SKM-1 treated with dmso at 0.1 percent for 144 hours (cell line): ENCODE measurements around the gene ITPR2.
A peak's percentile ranks its signal among the peaks of the same experiment; 100 is the strongest.

Experiments used
- DNase-seq: peaks from one replicate; lab custom pipeline; 2025; ENCODE audit not compliant: unreplicated experiment; lab: John Stamatoyannopoulos, UW

The ITPR2 gene

DNA sequence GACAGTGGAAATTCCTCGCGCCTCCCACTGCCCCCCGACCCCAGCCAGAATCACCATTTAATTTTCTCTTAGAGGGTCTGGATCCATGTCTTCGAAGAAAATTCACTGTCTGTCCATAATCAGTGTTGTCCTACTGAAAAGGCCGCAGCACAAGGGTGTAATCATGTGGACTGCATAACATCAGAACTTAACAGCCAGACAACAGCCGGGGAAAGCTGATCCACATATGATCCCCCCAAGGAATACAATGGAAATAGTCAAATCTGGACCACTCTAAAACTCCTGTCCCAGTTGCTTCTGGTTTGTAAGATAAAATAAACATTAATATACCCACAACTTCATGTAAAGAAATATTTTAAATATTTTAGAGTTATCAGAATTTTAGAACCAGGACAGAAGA lies 460.1 kb downstream of the ITPR2 start:
- DNase-seq, result no peak

DNA sequence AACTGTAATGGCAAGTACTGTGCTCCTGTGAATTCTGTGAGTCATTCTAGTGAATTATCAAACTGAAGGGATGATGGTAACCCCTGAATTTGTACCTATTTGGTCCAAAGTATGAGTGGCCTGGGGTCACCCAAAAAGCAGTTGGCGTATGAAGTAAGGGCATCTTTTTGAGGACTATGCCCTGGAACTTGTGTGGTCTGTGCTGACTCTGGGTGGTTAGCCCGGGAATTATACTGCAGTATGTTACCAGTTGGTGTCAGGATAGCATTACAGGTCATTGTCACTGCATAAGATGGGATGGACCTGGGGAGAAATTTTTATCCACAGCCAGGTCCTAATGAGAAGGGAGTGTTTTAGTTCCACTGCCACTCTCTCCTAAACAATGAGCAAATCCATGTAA lies 462.9 kb downstream of the ITPR2 start:
- no peak for DNase-seq

DNA sequence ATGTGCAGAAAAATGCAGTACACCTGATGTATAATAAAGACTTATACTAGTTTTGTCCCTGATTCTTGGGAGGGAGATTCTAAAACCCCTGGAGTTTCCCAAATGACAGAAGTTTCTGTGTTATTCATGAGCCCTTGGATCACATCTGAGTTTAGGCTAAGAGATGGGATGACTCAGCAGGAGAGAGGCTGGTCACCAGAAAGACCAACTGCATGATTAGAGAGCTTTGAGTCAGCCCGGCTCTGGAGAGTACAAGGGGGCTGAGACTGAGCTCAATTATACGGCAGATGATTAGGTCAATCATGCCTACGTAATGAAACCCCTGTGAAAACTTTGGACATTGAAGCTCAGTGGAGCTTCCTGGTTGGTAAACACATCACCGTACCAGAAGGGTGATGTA lies 463.4 kb downstream of the ITPR2 start:
- DNase-seq, result no peak

- DNase-seq, result no peak
These were observed 464.8 kb downstream of the ITPR2 start for GRCh38 chr12:26367991-26368730.

DNA sequence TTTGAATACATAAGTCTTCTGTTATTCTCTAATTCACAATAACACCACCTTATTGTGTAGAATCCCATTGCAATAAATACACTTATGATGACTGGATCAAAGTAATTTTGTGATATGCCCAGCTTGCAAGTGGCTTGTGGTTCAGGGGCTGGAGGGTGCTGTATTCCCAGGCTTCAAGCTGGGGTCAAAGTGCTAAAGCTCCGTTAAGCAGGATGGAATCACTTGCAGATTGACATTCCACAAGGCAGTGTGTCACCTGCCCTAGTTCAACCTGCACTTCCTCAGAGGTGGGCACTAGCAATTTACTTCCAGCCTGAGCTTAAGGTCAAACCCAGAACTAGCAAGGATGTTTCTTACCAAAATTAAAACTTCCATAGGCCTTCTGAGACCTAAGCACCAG lies 471.0 kb downstream of the ITPR2 start:
- no peak for DNase-seq

DNA sequence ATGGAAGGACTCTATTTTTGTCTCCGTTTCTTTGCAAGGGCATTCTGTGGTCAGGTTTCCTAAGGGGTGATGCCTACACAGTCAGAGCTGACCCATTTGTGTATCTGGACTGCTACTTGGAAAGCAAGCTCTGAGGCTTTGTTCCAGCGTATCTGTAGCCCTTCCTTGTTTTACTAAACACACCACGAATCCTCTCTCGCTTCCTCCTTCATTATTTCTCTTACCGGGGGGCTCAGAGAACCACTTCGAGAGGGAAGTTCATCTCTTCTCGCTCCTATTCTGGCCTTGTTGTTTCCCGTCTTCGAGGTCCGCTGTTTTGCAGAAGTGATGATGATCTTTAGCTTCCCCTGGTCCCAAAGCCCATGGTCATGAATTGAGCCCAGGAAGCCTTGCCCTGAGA lies 472.9 kb downstream of the ITPR2 start:
- DNase-seq, result peak; percentile 29

DNA sequence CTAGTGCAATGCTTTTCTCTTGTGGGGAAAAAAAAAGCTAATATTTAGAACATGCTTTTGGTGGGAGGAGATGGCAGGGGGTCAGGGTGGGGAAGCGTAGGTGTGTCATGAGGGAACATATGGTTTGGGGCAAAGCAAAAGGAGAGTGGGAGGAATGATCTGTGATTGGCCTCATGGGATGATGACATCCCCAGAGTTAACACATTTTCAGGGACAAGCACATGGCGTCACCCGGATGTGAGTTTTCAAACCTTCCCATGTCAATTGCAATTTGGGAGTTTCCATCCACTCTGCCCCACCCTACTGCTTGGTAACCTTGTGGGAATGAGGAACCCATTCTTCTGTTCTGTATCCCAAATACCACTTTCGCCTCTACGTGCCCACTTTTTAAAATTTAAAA lies 473.4 kb downstream of the ITPR2 start:
- no peak for DNase-seq

- no peak for DNase-seq
These were observed 474.3 kb downstream of the ITPR2 start for GRCh38 chr12:26358651-26359050.

DNA sequence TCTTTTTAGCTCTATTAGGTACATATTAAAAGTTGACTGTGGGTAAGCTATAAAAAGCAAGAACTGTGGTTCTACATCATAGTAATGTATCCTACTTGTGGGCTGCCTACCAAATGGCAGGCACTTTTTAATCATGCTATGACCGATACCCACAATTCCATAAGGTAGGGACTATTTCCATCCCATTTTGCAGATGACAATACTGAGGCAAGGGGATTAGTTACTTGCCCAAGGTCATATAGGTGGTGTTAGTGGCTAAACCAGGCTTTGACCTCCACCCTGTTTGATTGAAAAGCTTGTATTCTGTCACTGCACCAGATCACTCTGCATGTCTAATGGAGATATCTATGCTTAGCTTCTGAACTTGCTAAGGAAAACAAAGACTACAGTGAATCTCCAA lies 485.7 kb downstream of the ITPR2 start:
- DNase-seq, result no peak

- DNase-seq, result no peak
These were observed 486.3 kb downstream of the ITPR2 start for GRCh38 chr12:26346736-26347135.

- no peak for DNase-seq
These were observed 487.5 kb downstream of the ITPR2 start for GRCh38 chr12:26345471-26346003.

DNA sequence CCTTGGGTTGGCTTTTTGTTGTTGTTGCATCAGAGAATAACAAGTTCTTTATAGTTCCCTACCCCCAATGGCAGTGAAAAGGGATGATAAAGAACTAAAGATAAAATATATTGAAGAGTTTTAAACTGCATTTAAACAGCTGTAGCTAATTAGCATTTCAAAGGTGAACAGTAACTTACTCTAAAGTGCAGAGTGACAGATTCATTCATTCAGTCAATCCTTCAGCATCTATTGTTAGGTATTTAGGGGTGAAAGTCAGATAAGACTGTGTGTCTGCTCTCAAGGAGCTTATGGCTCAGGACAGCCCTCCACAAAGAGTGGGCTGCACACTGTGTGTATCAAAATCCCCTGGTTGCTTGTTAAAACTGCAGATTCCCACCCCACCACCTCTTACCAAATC lies 491.5 kb downstream of the ITPR2 start:
- DNase-seq, result no peak

DNA sequence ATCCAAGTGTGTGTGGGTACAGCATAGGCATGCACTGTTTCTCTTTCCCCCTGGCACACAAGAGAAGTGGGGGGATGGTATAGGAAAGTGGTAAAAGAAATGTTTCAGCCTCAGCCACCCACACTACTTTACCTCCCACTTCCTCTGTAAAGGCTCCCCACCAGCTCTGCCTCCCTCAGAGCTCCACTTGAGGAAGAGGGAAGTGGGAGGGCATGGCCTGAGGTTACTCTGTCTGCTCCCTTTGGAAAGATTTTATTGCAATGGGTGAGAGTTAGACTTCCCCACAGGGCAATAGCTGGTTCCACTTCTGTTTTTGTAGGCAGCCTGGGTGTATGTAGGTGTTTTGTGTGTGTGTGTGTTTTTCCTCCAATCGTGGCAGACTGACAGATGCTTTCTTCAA lies 492.3 kb downstream of the ITPR2 start:
- DNase-seq, result peak; percentile 74

- no peak for DNase-seq
These were observed 493.0 kb downstream of the ITPR2 start for GRCh38 chr12:26339976-26340375.

DNA sequence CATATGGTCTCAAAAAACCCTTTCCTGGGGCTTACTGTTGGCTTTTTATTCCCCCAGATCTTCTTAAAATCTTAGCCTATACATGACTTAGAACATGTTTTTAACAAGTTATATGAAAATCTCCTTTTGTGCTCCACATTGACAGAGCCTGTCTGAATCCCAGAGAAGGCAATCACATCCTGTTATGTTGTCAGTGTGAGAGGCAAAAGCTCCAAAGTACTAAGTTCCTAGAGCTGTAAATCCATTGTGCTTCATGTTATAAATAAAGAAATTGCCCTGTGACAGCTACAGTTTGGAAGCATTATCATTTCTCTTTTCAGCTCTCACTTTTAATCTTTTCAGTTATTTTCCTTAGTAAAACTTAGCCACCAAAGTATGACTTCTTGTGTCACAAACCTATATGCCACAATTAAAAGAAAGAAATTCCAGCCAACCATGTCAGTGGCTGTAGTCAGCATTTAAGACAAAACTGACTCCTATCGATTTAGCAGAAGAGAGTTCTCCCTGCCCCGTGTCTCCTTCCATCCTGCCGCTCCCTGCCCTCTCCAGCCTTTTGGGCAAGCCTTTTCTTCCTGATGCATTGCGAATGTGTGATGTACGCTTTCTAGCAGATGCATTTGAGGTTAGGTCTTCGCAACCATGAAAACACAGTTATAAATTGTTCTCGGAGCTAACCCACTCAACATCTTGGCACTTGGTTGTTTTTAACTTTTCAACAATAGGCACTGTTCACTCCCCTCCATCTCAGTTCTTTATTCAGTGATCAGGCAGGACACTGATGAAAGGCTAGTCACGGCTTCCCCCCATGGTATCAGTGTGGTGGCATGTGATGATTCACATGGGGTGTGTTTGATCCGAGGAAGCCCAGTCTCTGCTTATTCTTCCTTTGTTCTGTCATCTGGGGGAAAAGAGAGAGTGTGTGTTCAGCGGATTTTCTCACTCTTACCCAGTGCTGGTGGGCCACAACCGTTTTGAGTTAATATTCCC lies 494.1 kb downstream of the ITPR2 start:
- DNase-seq, result no peak

- no peak for DNase-seq
These were observed 497.3 kb downstream of the ITPR2 start for GRCh38 chr12:26335651-26336050.

DNA sequence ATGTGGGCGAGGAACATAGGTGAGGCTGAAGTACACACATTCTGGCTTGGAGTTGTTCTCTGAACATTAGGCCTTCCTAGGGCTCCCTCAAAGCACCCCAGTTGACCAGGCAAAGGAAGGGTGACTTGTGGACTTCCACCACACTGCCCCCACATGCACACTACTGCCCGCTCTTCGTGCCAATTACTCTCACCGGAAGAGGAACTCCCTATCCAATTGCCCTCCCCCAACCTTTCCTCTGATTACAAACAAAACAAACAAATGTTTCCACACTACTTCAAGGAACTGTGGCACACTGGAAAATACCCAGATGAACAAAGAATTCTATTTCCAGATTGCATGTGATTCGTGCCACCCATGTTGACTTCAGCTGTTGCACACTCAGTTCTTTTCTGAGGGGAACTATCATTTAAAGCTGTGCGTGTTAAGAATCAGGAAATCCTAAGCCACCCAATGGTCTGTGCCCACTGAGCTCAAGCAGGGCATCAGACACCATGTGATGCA lies 498.3 kb downstream of the ITPR2 start:
- no peak for DNase-seq

DNA sequence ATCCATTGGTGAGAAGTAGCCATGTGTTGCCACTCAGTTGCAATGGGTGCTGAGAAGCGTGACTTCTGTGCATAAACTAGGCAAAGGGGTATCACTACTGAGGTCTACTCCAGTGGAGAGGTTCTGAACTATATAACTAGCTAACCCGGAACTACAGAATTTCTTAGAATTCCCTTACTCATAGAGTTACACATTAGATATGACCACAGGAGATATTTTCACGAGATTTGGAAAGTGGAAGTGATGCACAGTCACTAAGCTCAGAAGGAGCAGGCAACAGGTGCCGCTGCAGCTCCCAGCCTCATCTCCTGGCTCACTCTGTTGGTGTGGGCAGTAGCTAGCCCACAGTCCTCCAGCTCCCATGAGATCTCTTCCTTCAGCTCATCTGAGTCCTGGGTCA lies 501.0 kb downstream of the ITPR2 start:
- DNase-seq, result no peak

GRCh38 chr12:26331136-26331535 lies 501.9 kb downstream of the ITPR2 start:
- no peak for DNase-seq

GRCh38 chr12:26327975-26328644 lies 504.9 kb downstream of the ITPR2 start:
- peak; percentile 40 for DNase-seq

- no peak for DNase-seq
These were observed 509.3 kb downstream of the ITPR2 start for GRCh38 chr12:26323673-26324072.
